ENCODE results near the gene CCND1. TPM values are rescaled to one million over a fixed set of nuclear protein-coding genes. Genes with fewer than 3 reads are reported as not detected.

The CCND1 gene
- total RNA-seq (2021): 2,517 and 2,519 TPM in 2 replicates
- percentile 100 among the genes with signal in this experiment for Bru-seq, nascent RNA
- percentile 100 among the genes with signal in this experiment for BruChase-seq, experiment 1, labeled RNA remaining after a 2-hour chase
- BruChase-seq, experiment 2, labeled RNA remaining after a 6-hour chase: percentile 100 among the genes with signal in this experiment
- long read RNA-seq, full-length matches to known transcripts: 1,055 of 1,875 reads
- long read RNA-seq, partial matches to known transcripts: 552 of 1,875 reads
- long read RNA-seq, other reads (novel, unspliced or antisense): 268 of 1,875 reads

DNA sequence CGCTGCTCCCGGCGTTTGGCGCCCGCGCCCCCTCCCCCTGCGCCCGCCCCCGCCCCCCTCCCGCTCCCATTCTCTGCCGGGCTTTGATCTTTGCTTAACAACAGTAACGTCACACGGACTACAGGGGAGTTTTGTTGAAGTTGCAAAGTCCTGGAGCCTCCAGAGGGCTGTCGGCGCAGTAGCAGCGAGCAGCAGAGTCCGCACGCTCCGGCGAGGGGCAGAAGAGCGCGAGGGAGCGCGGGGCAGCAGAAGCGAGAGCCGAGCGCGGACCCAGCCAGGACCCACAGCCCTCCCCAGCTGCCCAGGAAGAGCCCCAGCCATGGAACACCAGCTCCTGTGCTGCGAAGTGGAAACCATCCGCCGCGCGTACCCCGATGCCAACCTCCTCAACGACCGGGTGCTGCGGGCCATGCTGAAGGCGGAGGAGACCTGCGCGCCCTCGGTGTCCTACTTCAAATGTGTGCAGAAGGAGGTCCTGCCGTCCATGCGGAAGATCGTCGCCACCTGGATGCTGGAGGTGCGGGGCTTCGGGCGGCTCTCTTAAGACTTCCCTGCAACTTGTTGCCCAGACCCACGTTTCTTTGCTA, at the start of gene CCND1:
TSS of gene CCND1 (plus strand) at position 162 of the 587 bp plus-strand sequence. CDS start at position 320, 158 bp downstream.
- H3K4me1 ChIP-seq (ENCODE audit: insufficient read depth, low read length, poor library complexity, severe bottlenecking): peaks cover 29% of the 10 kb centered on the region
- H3K9me3 ChIP-seq (ENCODE audit: low read depth, low read length, poor library complexity, severe bottlenecking): no peaks in the 10 kb centered on the region
- ChIA-PET POLR2A (ENCODE audit: low non-redundant PET) (no interaction called here), CTCF (no interaction called here)
- intact Hi-C loops (cut with micrococcal nuclease; ENCODE audit: unreplicated experiment): no loop called here
- H3K27me3 ChIP-seq (replicated peaks; ENCODE audit: insufficient read depth, low read depth, low read length, poor library complexity): no peaks in the 10 kb centered on the region
- H3K27ac ChIP-seq (ENCODE audit: low read depth, low read length, poor library complexity, severe bottlenecking): peak within 1 kb of the TSS; percentile 99
- H3K36me3 ChIP-seq (ENCODE audit: insufficient read depth, low read length, poor library complexity, severe bottlenecking): peaks cover 41% of the 10 kb centered on the region
- TSS peak; percentile 45 for BruUV-seq (replicated peaks)
- no peak for TF ChIP-seq EZH2 (IDR thresholded peaks at IDR 0.05; ENCODE audit: borderline replicate concordance, low read depth, low read length, poor library complexity, severe bottlenecking)
- TF ChIP-seq, protein P1, sequence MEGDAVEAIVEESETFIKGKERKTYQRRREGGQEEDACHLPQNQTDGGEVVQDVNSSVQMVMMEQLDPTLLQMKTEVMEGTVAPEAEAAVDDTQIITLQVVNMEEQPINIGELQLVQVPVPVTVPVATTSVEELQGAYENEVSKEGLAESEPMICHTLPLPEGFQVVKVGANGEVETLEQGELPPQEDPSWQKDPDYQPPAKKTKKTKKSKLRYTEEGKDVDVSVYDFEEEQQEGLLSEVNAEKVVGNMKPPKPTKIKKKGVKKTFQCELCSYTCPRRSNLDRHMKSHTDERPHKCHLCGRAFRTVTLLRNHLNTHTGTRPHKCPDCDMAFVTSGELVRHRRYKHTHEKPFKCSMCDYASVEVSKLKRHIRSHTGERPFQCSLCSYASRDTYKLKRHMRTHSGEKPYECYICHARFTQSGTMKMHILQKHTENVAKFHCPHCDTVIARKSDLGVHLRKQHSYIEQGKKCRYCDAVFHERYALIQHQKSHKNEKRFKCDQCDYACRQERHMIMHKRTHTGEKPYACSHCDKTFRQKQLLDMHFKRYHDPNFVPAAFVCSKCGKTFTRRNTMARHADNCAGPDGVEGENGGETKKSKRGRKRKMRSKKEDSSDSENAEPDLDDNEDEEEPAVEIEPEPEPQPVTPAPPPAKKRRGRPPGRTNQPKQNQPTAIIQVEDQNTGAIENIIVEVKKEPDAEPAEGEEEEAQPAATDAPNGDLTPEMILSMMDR (conservative IDR thresholded peaks at IDR 0.05; ENCODE audit: low read depth, low read length): 0 out of 2 replicates have a peak, but pooled peaks have one; percentile 12
- DNase-seq (ENCODE audit: low spot score): peak; percentile 98
- H3K4me3 ChIP-seq (ENCODE audit: low read depth, low read length, poor library complexity, severe bottlenecking): peak within 1 kb of the TSS; percentile 86

DNA sequence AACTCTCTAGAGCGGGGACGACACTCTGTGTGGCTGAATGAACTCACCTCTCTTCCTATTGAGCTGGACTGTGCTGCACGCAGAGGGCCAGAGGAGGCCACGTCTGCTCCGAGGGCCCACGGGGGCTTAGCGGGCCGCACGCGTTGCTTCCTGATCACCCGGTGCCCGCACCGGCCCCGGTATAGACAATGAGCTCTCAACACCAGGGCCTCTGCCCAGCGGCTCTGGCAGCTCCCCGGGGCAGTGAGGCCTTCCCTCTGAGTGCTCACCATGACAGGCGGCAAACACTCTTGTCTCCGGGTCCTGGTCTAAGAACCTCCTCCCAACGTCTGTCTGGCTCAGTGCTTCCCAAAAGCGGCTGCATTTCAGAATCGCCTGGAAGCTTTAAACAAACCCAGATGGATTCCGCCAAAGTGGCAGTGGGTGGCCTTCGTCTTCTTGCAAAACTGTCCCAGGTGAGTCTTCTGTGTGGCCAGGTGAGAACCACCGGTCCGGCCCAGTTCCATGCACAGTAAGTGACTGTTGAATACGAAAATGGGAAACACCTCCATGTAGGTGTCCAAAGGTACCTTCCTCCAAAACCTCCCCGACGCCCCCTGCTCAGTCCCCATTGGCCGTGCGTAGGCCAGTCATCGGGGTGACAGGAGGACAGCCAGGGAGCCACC, 47.8 kb upstream of the CCND1 start:
- peaks cover 13% of the 10 kb centered on the region for H3K4me1 ChIP-seq (ENCODE audit: insufficient read depth, low read length, poor library complexity, severe bottlenecking)
- TF ChIP-seq EZH2 (IDR thresholded peaks at IDR 0.05; ENCODE audit: borderline replicate concordance, low read depth, low read length, poor library complexity, severe bottlenecking): no peak
- TF ChIP-seq, protein P1 (conservative IDR thresholded peaks at IDR 0.05; ENCODE audit: low read depth, low read length): no peak
- intact Hi-C loops (cut with micrococcal nuclease; ENCODE audit: unreplicated experiment): no loop called here
- no peak overlapping the region for H3K27ac ChIP-seq (ENCODE audit: low read depth, low read length, poor library complexity, severe bottlenecking)
- H3K9me3 ChIP-seq (ENCODE audit: low read depth, low read length, poor library complexity, severe bottlenecking): peaks cover 6% of the 10 kb centered on the region
- ChIA-PET CTCF (no interaction called here), POLR2A (ENCODE audit: low non-redundant PET) (no interaction called here)
- no peaks in the 10 kb centered on the region for H3K27me3 ChIP-seq (replicated peaks; ENCODE audit: insufficient read depth, low read depth, low read length, poor library complexity)
- BruUV-seq (replicated peaks): no TSS peak
- no peak overlapping the region for H3K4me3 ChIP-seq (ENCODE audit: low read depth, low read length, poor library complexity, severe bottlenecking)
- no peaks in the 10 kb centered on the region for H3K36me3 ChIP-seq (ENCODE audit: insufficient read depth, low read length, poor library complexity, severe bottlenecking)
- no peak for DNase-seq (ENCODE audit: low spot score)

DNA sequence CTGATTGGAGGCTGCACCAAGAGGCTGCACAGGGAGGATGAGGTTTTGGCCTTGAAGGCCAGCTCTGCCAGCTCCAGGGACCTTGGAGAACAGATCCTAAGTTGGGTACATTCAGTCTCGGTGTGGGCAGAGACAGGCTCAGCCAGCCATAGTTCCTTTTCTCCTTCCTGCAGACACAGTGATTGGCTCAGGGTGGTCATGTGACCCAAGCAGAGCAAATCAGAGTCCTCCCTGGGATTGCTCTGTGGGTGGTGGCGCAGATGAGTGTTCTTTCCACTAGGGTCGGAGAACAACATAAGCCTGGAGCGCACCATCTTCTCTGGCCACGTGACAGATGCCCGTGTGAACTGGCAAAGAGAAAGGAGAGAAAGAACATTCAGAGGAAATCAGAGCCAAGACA, 47.1 kb upstream of the CCND1 start:
- Histone ChIP-seq H3K4me3 (ENCODE audit: low read depth, low read length, poor library complexity, severe bottlenecking) (no peak overlapping the region), H3K27ac (ENCODE audit: low read depth, low read length, poor library complexity, severe bottlenecking) (no peak overlapping the region), H3K27me3 (replicated peaks; ENCODE audit: insufficient read depth, low read depth, low read length, poor library complexity) (no peaks in the 10 kb centered on the region), H3K36me3 (ENCODE audit: insufficient read depth, low read length, poor library complexity, severe bottlenecking) (no peaks in the 10 kb centered on the region), H3K9me3 (ENCODE audit: low read depth, low read length, poor library complexity, severe bottlenecking) (peaks cover 6% of the 10 kb centered on the region), H3K4me1 (ENCODE audit: insufficient read depth, low read length, poor library complexity, severe bottlenecking) (peaks cover 16% of the 10 kb centered on the region)
- no TSS peak for BruUV-seq (replicated peaks)
- ChIA-PET CTCF (no interaction called here), POLR2A (ENCODE audit: low non-redundant PET) (no interaction called here)
- DNase-seq (ENCODE audit: low spot score): no peak
- intact Hi-C loops (cut with micrococcal nuclease; ENCODE audit: unreplicated experiment): no loop called here
- TF ChIP-seq EZH2 (IDR thresholded peaks at IDR 0.05; ENCODE audit: borderline replicate concordance, low read depth, low read length, poor library complexity, severe bottlenecking): no peak
- TF ChIP-seq, protein P1 (conservative IDR thresholded peaks at IDR 0.05; ENCODE audit: low read depth, low read length): no peak

Measured in A673 (cell line).